ENCODE data around the gene SDHAF2. TPM values are rescaled to one million over a fixed set of nuclear protein-coding genes. Genes with fewer than 3 reads are reported as not detected.

Gene SDHAF2
- total RNA-seq, 1 donor from 2014 or later, result 39.7 TPM

Other genes starting within 250 kb of the SDHAF2 start
- gene PGA3, start 226.6 kb upstream of the SDHAF2 start, total RNA-seq, result 10.7 and 19.9 TPM in 2 replicates
- gene PGA4, start 207.8 kb upstream of the SDHAF2 start, total RNA-seq, result 119 and 152 TPM in 2 replicates
- gene PGA5, start 188.9 kb upstream of the SDHAF2 start, total RNA-seq, result 18.1 and 29.7 TPM in 2 replicates
- gene VWCE, start 134.8 kb upstream of the SDHAF2 start, total RNA-seq, result 2.1 and 2.7 TPM in 2 replicates
- 329 and 379 TPM in 2 replicates for gene DDB1, start 97.0 kb upstream of the SDHAF2 start, total RNA-seq
- 32.1 and 37.3 TPM in 2 replicates for gene TKFC, start 96.9 kb upstream of the SDHAF2 start, total RNA-seq
- gene CYB561A3, start 68.2 kb upstream of the SDHAF2 start, total RNA-seq, result 104 and 126 TPM in 2 replicates
- 42.5 and 54.2 TPM in 2 replicates for gene TMEM138, start 67.8 kb upstream of the SDHAF2 start, total RNA-seq
- 6.7 and 17.1 TPM in 2 replicates for gene TMEM216, start 37.5 kb upstream of the SDHAF2 start, total RNA-seq
- 40.6 and 41.2 TPM in 2 replicates for gene CPSF7, start 149 bp upstream of the SDHAF2 start, total RNA-seq
- not detected in 2 replicates for gene LRRC10B, start 78.6 kb downstream of the SDHAF2 start, total RNA-seq
- gene SYT7, start 151.0 kb downstream of the SDHAF2 start, total RNA-seq, result 6.0 and 13.9 TPM in 2 replicates

Measured in myocyte (in vitro differentiated cells).